Colonic mucosa (tissue), 4 donors: ENCODE results near the gene UGGT2. TPM values are rescaled to one million over a fixed set of nuclear protein-coding genes. Genes with fewer than 3 reads are reported as not detected.

ENCODE experiments used
- DNase-seq: peaks from one replicate; pipeline ENCODE4 v3.0.0-alpha.2; 2020
- H3K27ac ChIP-seq: fragments of 200-600 bp; one replicate; pipeline ENCODE4 v1.8.0; 2021
- H3K27me3 ChIP-seq: fragments of 200-600 bp; one replicate; pipeline ENCODE4 v1.8.0; 2021
- H3K36me3 ChIP-seq: fragments of 200-600 bp; one replicate; pipeline ENCODE4 v1.8.0; 2021
- H3K4me1 ChIP-seq: fragments of 200-600 bp; one replicate; pipeline ENCODE4 v1.8.0; 2021; ENCODE audit warnings: mild to moderate bottlenecking
- H3K4me3 ChIP-seq: fragments of 200-600 bp; one replicate; pipeline ENCODE4 v1.8.0; 2021
- H3K9ac ChIP-seq, 2 donors: one replicate each; pipeline ENCODE4 v1.7.0; 2013; ENCODE audit warnings: control low read depth in 2 of 2, low read depth in 2 of 2, low read length in 2 of 2
- H3K9me3 ChIP-seq: fragments of 200-600 bp; one replicate; pipeline ENCODE4 v1.8.0; 2021
- CTCF ChIP-seq: fragments of 200-600 bp; IDR thresholded peaks from one replicate; pipeline ENCODE4 v1.8.0; 2022; ENCODE audit warnings: antibody characterized with exemption, mild to moderate bottlenecking
- intact Hi-C: fragments of 100-400 bp; cut with DNase I; formaldehyde crosslinking; loops from one replicate; pipeline ENCODE4 v1.14.1; 2022
- total RNA-seq, 2 donors: library from RNA; stranded (reverse); fragmentation: NEBNext Ultra II Directional in 1 of 2; extraction: Animal tissue kit (Norgen Biotek cat#: 25700) in 1 of 2; gene quantifications; one replicate each; pipeline ENCODE4 v1.2.1, GENCODE V29; 2021
- donor health status: healthy.
- donor health status: DM: no; HTN: no; CAD: no.
- donor health status: DM: no; HTN: no; CAD: no.

UGGT2 gene
- total RNA-seq, 2 donors from 2014 or later: 16.3 to 18.0 TPM

DNA sequence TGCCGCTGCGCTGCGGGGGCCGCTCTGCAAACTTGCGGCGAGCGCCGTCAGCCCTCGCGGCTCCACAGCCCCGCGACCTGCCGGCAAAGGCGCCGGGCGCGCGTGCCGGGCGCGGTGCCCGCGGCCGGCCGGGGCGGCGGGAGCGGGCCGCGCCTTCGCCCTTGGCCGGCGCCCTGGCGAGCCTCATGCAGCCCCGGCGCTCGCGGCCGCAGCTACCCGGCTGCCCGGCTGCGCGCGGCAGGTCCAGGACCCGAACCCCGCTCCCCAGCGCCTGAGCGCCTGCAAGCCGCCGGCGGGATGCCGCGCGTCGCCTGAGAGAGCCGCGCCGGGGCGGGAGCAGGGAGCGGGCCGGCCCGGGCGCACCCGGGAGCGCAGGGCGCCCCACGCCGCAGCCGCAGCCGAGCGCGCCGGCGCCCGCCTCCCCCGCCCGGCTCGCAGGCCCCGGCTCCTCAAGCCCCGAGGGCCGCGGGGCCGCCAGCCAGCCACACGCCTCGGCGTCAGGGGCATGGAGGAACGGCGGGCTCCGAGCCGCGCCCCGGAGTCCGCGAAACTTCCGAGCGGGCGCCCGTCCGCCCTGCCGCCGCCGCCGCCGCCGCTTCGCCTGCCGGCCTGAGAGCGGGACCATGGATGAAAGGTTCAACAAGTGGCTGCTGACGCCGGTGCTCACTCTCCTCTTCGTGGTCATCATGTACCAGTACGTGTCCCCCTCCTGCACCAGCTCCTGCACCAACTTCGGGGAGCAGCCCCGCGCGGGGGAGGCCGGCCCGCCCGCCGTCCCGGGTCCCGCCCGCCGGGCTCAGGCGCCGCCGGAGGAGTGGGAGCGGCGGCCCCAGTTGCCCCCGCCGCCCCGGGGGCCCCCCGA is 37.3 kb upstream of the UGGT2 start:
- no peak for DNase-seq
- Histone ChIP-seq H3K9me3 (no peaks in the 10 kb centered on the region), H3K9ac (no peak overlapping the region), H3K36me3 (no peaks in the 10 kb centered on the region), H3K27ac (no peak overlapping the region), H3K27me3 (peaks cover 46% of the 10 kb centered on the region), H3K4me3 (peak overlapping the region; percentile 19), H3K4me1 (no peaks in the 10 kb centered on the region)
- intact Hi-C loops: no loop called here
- no peak for TF ChIP-seq CTCF

- Histone ChIP-seq H3K9me3 (no peaks in the 10 kb centered on the region), H3K36me3 (no peaks in the 10 kb centered on the region), H3K9ac (no peak within 1 kb of the TSS), H3K27ac (no peak within 1 kb of the TSS), H3K4me1 (no peaks in the 10 kb centered on the region), H3K4me3 (peak within 1 kb of the TSS; percentile 19), H3K27me3 (peaks cover 43% of the 10 kb centered on the region)
- intact Hi-C loops: no loop called here
- TF ChIP-seq CTCF: no peak
- DNase-seq: no peak
Observed at GRCh38 chr13:96089749-96090239, 36.6 kb upstream of the UGGT2 start, which contains the start of gene HS6ST3. Gene HS6ST3, plus strand, starts transcription at chr13:96090107.

GRCh38 chr13:96089139-96089538 is 35.9 kb upstream of the UGGT2 start:
- Histone ChIP-seq H3K36me3 (no peaks in the 10 kb centered on the region), H3K27me3 (peaks cover 43% of the 10 kb centered on the region), H3K4me1 (no peaks in the 10 kb centered on the region), H3K4me3 (no peak overlapping the region), H3K9ac (no peak overlapping the region), H3K27ac (no peak overlapping the region), H3K9me3 (no peaks in the 10 kb centered on the region)
- no peak for TF ChIP-seq CTCF
- intact Hi-C loops: no loop called here
- DNase-seq: no peak

DNA sequence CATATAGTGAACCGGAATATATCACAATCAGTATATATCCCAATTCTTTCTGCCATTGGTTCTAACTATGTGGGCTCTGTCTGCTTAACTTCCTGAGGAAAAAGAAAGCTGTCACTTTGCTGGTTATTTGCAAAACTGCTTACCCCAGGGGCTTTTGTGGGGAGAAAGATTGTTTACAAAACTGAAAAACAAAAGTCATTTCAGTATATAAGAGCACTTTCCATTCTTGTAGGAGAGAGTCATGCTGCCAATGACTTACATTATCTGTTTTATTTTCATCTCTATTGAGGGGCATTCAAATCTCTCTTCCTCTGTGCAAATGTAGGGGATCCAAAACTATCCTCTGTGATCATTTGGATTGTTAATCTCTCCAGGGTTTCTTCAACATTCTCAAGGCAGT is 33.5 kb upstream of the UGGT2 start:
- Histone ChIP-seq H3K36me3 (no peaks in the 10 kb centered on the region), H3K4me1 (no peaks in the 10 kb centered on the region), H3K27me3 (peaks cover 30% of the 10 kb centered on the region), H3K9me3 (no peaks in the 10 kb centered on the region), H3K4me3 (no peak overlapping the region), H3K9ac (no peak overlapping the region), H3K27ac (no peak overlapping the region)
- intact Hi-C loops: no loop called here
- no peak for DNase-seq
- TF ChIP-seq CTCF: no peak

- no peak overlapping the region for H3K4me3 ChIP-seq
- intact Hi-C loops: no loop called here
- H3K27me3 ChIP-seq: no peaks in the 10 kb centered on the region
- H3K4me1 ChIP-seq: no peaks in the 10 kb centered on the region
- H3K36me3 ChIP-seq: no peaks in the 10 kb centered on the region
- H3K9ac ChIP-seq: no peak overlapping the region
- no peaks in the 10 kb centered on the region for H3K9me3 ChIP-seq
- no peak overlapping the region for H3K27ac ChIP-seq
- DNase-seq: no peak
- TF ChIP-seq CTCF: no peak
Observed at GRCh38 chr13:96082640-96083039, 29.4 kb upstream of the UGGT2 start.
